Adrenal gland (tissue), 12 donors: ENCODE results near the gene VPS8. TPM values are rescaled to one million over a fixed set of nuclear protein-coding genes. Genes with fewer than 3 reads are reported as not detected.

Experiments used
- DNase-seq, 7 donors: peaks; one replicate each; pipeline ENCODE4 v3.0.0-alpha.2; 2019 to 2020
- H3K27ac ChIP-seq, 5 donors: fragments of 200-600 bp; sonication (generic) in 4 of 5; 1 replicate in 3 of 5; 2 replicates in 2 of 5; pipeline versions ENCODE4 v1.5.1 to v1.8.0; 2016 to 2020; ENCODE audit warnings: mild to moderate bottlenecking in 1 of 5
- H3K27me3 ChIP-seq: fragments of 200-600 bp; 2 replicates; pipeline ENCODE4 v1.8.0; 2021
- H3K36me3 ChIP-seq, 2 donors: fragments of 200-600 bp; replicated peaks in 1 of 2; 1 replicate in 1 of 2; 2 replicates in 1 of 2; pipeline versions ENCODE4 v1.5.1 to v1.8.0; 2018 to 2022
- H3K4me1 ChIP-seq, 2 donors: fragments of 200-600 bp; replicated peaks in 1 of 2; 1 replicate in 1 of 2; 2 replicates in 1 of 2; pipeline versions ENCODE4 v1.5.1 to v1.8.0; 2018 to 2021
- H3K4me3 ChIP-seq, 4 donors: fragments of 200-600 bp; sonication (generic) in 3 of 4; one replicate each; pipeline ENCODE4 v1.5.1; 2016 to 2018
- H3K9me3 ChIP-seq, 3 donors: fragments of 200-600 bp; sonication (generic) in 1 of 3; replicated peaks in 1 of 3; 1 replicate in 2 of 3; 2 replicates in 1 of 3; pipeline versions ENCODE4 v1.5.1 to v1.8.0; 2016 to 2021
- CTCF ChIP-seq, 6 experiments: fragments of 450-650 bp in 4 of 6; fragments of 200-600 bp in 2 of 6; sonication (generic) in 1 of 6; IDR thresholded peaks; 1 replicate in 5 of 6; 2 replicates in 1 of 6; pipeline versions ENCODE4 v1.5.1 to v1.8.0; 2016 to 2021; ENCODE audit warnings: antibody characterized with exemption in 6 of 6, mild to moderate bottlenecking in 2 of 6, moderate library complexity in 1 of 6
- POLR2A ChIP-seq, 2 donors: fragments of 450-650 bp; IDR thresholded peaks; one replicate each; pipeline ENCODE4 v1.6.1; 2017; ENCODE audit warnings: antibody characterized with exemption in 2 of 2, mild to moderate bottlenecking in 2 of 2, moderate library complexity in 1 of 2
- WGBS, 4 donors: extraction: QIAGEN DNeasy Blood & Tissue Kit in 2 of 4; methylation state at CpG; one replicate each; pipeline versions ENCODE4 v1.1.5 to v1.1.7; 2013 to 2017; 5-methylcytosine and 5-hydroxymethylcytosine counted together
- intact Hi-C, 2 donors: fragments of 100-400 bp; cut with DNase I; formaldehyde crosslinking; loops; one replicate each; pipeline versions ENCODE4 v1.14.1 to v1.15.0; 2022 to 2023
- polyA plus RNA-seq, 3 donors: library from polyadenylated mRNA; stranded (reverse); fragments of 200-250 nt in 2 of 3; fragments of 350-450 nt in 1 of 3; fragmentation: Illumina TruSeq in 1 of 3; extraction: RNeasy Lipid Tissue Mini Kit (QIAGEN cat#74804) in 1 of 3; gene quantifications; one replicate each; pipeline ENCODE4 v1.2.3, GENCODE V29; 2013 to 2014
- total RNA-seq, 9 donors: library from RNA; depleted of rRNA in 4 of 9; stranded (reverse); fragments of >200 nt in 4 of 9; fragments of 120-200 nt in 1 of 9; fragmentation: NEBNext Ultra II Directional in 1 of 9; extraction: Animal tissue kit (Norgen Biotek cat#: 25700) in 1 of 9; gene quantifications; one replicate each; pipeline versions ENCODE4 v1.1.0 to v1.2.4, GENCODE V29; 2013 to 2023
- donor health status: healthy with polysubstance abuse.
- donor health status: Bipolar disorder and iron deficiency.
- donor health status: DM: yes; HTN: yes; CAD: no.
- donor health status: DM: no; HTN: no; CAD: no.
- donor health status: DM: no; HTN: no; CAD: no.
- donor health status: DM: yes; HTN: yes; CAD: no.

VPS8 gene
- total and polyA plus RNA-seq, 12 donors: 17.6 to 96.4 (median 33.9) TPM

GRCh38 chr3:184821034-184821433 is 9.1 kb downstream of the VPS8 start:
- intact Hi-C loops: no loop called here

GRCh38 chr3:184822081-184822480 is 10.1 kb downstream of the VPS8 start:
- Histone ChIP-seq H3K36me3 (no peaks in the 10 kb centered on the region), H3K4me1 (peaks cover 0 to 8% of the 10 kb centered on the region in 2 donors), H3K27ac (no peak overlapping the region), H3K4me3 (no peak overlapping the region), H3K27me3 (no peaks in the 10 kb centered on the region), H3K9me3 (no peaks in the 10 kb centered on the region)
- DNase-seq: no peak
- no peak for TF ChIP-seq POLR2A (IDR thresholded peaks at IDR 0.05)
- TF ChIP-seq CTCF (IDR thresholded peaks at IDR 0.05): no peak
- intact Hi-C loops: no loop called here

More at GRCh38 chr3:184821034-184821433, 9.1 kb downstream of the VPS8 start:
- Histone ChIP-seq H3K4me1 (peaks cover 0 to 8% of the 10 kb centered on the region in 2 donors), H3K27me3 (no peaks in the 10 kb centered on the region), H3K9me3 (no peaks in the 10 kb centered on the region), H3K36me3 (no peaks in the 10 kb centered on the region), H3K27ac (no peak overlapping the region), H3K4me3 (no peak overlapping the region)
- TF ChIP-seq CTCF (IDR thresholded peaks at IDR 0.05) (no peak), POLR2A (IDR thresholded peaks at IDR 0.05) (no peak)
- 95 to 98% (median 97%) methylated on average over 4 of the region's 4 CpGs for WGBS, 4 donors
- no peak for DNase-seq

- no peak overlapping the region for H3K27ac ChIP-seq
- intact Hi-C loops: no loop called here
These were observed 10.7 kb downstream of the VPS8 start for GRCh38 chr3:184822654-184823053.

GRCh38 chr3:184823990-184824389 is 12.0 kb downstream of the VPS8 start:
- H3K27me3 ChIP-seq: no peaks in the 10 kb centered on the region
- 83 to 90% (median 86%) methylated on average over 4 of the region's 4 CpGs for WGBS, 4 donors
- peaks cover 0 to 8% of the 10 kb centered on the region in 2 donors for H3K4me1 ChIP-seq
- no peak overlapping the region for H3K4me3 ChIP-seq
- no peak for DNase-seq
- no peaks in the 10 kb centered on the region for H3K9me3 ChIP-seq
- TF ChIP-seq CTCF (IDR thresholded peaks at IDR 0.05) (no peak), POLR2A (IDR thresholded peaks at IDR 0.05) (no peak)
- intact Hi-C loops: no loop called here
- no peak overlapping the region for H3K27ac ChIP-seq
- H3K36me3 ChIP-seq: no peaks in the 10 kb centered on the region

More at GRCh38 chr3:184822654-184823053, 10.7 kb downstream of the VPS8 start:
- Histone ChIP-seq H3K27me3 (no peaks in the 10 kb centered on the region), H3K36me3 (no peaks in the 10 kb centered on the region), H3K9me3 (no peaks in the 10 kb centered on the region), H3K4me3 (no peak overlapping the region), H3K4me1 (peaks cover 0 to 8% of the 10 kb centered on the region in 2 donors)
- no peak for DNase-seq
- WGBS, 4 donors: 14 to 25% (median 20%) methylated on average over 1 of the region's 1 CpG
- TF ChIP-seq CTCF (IDR thresholded peaks at IDR 0.05) (no peak), POLR2A (IDR thresholded peaks at IDR 0.05) (no peak)
